Measurements from ENCODE around the gene USP16.

USP16 gene

DNA sequence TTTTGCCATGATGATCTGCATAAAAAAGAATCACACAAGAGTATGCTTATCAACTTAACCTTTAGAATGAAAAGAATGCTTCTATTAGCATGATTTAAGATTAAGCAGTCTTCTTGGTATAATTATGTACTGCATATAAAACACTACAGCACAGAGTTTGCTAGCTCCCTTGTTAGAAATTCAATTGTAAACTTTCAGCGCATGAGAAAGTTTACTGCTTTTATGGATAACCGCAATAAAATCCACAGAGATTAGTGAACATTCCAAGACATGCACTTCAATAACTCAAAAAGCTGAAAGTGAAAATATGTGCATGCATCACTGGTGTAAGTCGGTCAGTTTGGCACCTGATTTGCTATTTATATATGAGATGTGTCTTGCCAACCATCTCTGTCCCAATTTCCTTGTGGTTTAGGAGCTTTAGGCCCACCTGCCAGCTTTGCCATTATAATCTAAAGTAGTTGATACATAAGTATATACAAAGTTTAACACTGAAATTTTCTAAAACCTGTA, 32.1 kb downstream of the USP16 start:
- no peak for DNase-seq (ENCODE audit: insufficient read length, low spot score)
- no peak for FAIRE-seq
- TF ChIP-seq, protein P1, sequence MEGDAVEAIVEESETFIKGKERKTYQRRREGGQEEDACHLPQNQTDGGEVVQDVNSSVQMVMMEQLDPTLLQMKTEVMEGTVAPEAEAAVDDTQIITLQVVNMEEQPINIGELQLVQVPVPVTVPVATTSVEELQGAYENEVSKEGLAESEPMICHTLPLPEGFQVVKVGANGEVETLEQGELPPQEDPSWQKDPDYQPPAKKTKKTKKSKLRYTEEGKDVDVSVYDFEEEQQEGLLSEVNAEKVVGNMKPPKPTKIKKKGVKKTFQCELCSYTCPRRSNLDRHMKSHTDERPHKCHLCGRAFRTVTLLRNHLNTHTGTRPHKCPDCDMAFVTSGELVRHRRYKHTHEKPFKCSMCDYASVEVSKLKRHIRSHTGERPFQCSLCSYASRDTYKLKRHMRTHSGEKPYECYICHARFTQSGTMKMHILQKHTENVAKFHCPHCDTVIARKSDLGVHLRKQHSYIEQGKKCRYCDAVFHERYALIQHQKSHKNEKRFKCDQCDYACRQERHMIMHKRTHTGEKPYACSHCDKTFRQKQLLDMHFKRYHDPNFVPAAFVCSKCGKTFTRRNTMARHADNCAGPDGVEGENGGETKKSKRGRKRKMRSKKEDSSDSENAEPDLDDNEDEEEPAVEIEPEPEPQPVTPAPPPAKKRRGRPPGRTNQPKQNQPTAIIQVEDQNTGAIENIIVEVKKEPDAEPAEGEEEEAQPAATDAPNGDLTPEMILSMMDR (IDR thresholded peaks at IDR 0.05; ENCODE audit: insufficient read depth, missing control alignments), result no peak

DNA sequence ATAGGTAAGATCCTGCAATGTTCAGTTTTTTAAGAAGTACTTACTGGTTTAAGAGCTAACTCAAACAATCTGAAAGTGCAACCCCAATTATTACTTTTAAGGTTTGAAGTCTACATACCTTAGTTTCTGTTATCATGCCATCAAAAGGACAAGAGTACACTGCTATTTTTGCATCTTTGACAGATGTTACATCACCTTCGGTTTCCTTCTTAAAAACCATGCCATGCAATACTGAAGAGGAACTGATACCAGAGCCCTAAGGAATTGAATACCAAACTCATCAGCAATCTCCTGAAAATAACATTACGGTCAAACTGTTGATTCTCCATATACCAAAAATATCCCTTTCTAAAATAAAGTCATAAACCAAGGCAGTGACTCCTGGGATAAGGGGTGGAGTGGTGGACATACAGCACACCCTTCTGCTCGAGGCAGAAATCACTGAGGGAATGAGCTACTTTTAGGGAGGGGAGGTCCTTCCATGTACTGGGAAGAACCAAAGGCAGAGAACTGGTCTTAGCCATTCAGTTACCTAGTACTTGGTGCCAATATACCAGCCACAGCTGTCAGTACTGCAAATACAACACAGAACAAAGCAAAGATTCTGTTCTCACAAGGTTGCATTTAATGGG, 40.5 kb downstream of the USP16 start:
- FAIRE-seq (no peak), DNase-seq (ENCODE audit: insufficient read length, low spot score) (no peak)
- TF ChIP-seq, protein P1 (IDR thresholded peaks at IDR 0.05; ENCODE audit: insufficient read depth, missing control alignments), result no peak

GRCh38 chr21:29072873-29073221, 48.4 kb downstream of the USP16 start:
- FAIRE-seq, result no peak
- DNase-seq (ENCODE audit: insufficient read length, low spot score), result no peak
- TF ChIP-seq, protein P1 (IDR thresholded peaks at IDR 0.05; ENCODE audit: insufficient read depth, missing control alignments), result no peak

- TF ChIP-seq, protein P1 (IDR thresholded peaks at IDR 0.05; ENCODE audit: insufficient read depth, missing control alignments), result no peak
- no peak for FAIRE-seq
- DNase-seq (ENCODE audit: insufficient read length, low spot score), result peak; percentile 42
Measured at GRCh38 chr21:29073222-29074006, 48.9 kb downstream of the USP16 start, which contains the start of gene CCT8. Gene CCT8, minus strand, starts transcription at chr21:29073648. Its CDS starts 58 bp downstream, at chr21:29073590.

GRCh38 chr21:29074007-29074376, 49.5 kb downstream of the USP16 start:
- FAIRE-seq, result no peak

GRCh38 chr21:29074783-29075182, 50.3 kb downstream of the USP16 start:
- FAIRE-seq (no peak), DNase-seq (ENCODE audit: insufficient read length, low spot score) (no peak)
- TF ChIP-seq, protein P1 (IDR thresholded peaks at IDR 0.05; ENCODE audit: insufficient read depth, missing control alignments), result no peak

More at GRCh38 chr21:29074007-29074376, 49.5 kb downstream of the USP16 start:
- TF ChIP-seq, protein P1 (IDR thresholded peaks at IDR 0.05; ENCODE audit: insufficient read depth, missing control alignments), result no peak
- no peak for DNase-seq (ENCODE audit: insufficient read length, low spot score)
